Epidermal melanocyte (primary cell): Measurements from ENCODE around the gene PDCD6IP.
"Not testable (repeated sequence)": the region's sequence is repeated elsewhere in the genome, so short reads cannot be mapped to it uniquely, and the experiment has no call there.

Experiments used
- DNase-seq: peaks from one replicate; pipeline ENCODE4 v3.0.0; 2011; ENCODE audit warnings: low spot score; ENCODE audit not compliant: insufficient read length

Gene PDCD6IP

DNA sequence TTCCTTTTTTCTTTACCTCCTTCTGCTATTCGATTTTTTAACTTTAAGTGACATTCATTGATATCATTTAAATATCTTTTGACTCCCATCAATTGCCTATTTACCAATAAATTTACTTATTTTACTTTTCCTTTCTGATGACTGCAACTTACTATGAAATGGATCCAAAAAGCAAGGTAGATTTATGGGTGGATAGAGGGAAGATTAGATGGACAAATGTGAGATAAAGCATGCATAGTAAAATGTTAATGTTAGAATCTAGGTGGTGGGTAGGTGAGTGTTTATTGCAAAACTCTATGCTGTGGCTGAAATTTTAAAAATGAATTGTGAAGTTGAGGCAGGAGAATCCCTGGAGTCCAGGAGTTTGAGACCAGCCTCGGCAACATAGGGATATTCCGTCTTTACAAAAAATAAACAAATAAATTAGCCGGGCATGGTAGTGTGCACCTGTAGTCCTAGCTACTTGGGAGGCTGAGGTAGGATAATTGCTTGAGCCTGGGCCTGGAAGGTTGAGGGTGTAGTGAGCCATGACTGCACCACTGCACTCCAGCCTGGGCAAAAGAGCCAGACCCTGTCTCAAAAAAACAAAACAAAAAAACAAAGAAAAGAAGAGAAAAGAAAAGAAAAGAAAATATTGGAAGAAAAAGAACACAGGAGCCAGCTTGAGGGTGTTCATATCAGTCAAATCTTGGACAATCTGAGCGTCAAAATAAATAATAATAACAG, 6.1 kb upstream of the PDCD6IP start:
- DNase-seq: no peak

GRCh38 chr3:33795131-33795530, 3.3 kb upstream of the PDCD6IP start:
- DNase-seq: no peak

DNA sequence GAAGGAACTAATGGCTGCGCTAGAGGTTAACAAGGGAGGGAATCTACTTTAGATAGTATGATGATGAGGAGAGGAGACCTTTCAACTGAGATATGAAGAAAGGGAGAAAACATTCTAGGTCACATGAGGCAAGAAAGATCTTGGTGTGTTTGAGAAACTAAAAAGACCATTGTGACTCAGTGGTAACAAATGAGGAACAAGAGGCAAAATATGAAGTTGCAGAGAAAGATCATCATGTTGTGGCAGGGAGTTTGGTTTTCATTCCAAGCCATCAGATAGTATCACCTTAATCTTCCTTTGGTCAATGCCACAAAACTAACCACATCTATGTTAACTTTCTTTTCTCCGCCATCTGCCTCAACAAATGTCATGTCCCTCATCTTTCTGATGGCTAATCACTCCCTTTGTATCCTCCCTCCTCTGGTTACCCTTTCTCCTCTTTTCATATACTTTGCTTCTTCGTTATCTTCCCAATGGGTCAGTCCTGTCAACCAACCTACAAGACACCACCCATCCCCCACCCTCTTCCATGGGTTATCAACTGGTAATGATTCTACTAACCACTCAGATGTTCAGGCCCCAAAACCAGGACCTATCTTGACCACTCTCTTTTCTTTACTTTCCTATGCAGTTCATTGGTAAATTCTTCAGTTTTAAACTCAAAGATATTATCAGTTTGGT, 2.4 kb upstream of the PDCD6IP start:
- no peak for DNase-seq

DNA sequence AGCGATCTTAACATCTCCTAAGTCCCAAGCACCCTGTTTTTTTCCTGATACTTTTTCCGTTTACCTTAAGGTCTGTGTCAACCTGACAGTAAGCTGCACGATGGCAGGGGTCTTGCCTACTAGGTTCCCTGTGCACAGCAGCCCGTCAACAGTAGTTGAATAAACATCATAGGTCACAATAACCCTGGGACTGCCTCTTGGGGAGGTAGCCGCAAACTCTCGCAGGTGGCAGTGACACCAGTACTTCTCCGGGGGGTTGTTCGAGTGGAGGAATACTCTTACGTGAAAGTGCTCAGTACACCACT, 365 bp upstream of the PDCD6IP start:
- no peak for DNase-seq

DNA sequence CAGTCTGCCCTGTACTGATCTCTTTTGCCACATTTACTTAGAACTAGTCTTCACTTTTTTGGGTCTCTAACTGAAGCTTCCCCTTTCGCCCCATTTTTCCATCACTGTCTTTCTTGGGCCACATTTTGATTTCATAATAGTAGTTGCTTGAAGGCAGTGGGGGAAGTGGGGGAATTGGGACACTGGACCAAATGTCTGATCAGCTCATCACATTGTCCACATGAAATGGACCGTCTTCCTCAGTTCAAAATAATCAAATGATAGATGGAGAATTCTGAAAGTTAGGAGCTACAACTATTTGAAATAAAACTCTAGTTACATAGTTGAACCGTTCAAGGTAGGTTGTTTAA, 747 bp downstream of the PDCD6IP start:
- DNase-seq: no peak

DNA sequence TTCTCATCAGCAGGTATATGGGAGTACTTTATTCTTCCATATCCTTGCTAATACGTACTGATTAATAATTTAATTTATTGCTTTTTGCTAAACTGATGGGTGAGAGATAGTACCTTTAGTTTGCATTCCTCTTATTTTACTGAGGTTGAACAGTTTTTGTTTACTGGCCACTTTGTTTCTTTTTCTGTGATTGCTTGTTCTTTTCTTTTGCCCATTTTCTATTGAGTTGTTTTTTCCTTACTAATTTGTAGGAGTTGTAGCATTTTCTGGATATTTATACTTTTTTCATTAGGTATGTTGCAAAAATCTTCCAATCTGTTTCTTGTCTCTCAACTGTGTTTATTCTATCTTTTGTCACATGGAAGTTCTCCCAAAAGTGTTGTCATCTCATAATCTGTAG, 4.8 kb downstream of the PDCD6IP start:
- DNase-seq: no peak

DNA sequence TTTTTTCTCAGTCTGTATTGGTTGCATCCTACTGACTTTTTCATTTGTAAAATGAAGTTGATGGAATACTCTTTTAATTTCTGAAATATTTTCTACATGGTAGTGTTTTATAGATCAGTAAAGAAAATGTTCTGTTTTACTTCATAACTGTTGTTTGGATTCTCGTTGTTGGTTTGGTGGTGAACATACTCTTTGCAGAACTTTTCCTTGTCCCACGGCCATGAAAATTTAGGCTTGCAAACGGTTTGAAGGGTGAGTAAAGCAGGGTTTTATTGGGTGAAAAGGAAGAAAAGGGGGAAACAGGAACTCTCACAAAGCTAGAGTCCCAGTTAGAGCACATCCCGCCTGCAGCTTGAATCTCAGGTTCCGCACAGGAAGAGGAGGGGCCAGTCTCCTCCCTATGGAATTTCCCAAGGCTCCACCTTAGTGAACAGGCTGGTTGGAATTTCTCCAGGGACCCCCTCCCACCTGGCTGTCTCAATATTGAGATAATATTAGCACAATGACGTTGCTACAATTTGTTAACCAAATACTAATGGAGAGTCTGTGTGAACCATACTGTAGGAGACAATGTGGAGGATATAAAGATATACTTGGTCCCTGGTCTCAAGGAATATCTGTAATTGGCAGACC, 5.6 kb downstream of the PDCD6IP start:
- DNase-seq: no peak

DNA sequence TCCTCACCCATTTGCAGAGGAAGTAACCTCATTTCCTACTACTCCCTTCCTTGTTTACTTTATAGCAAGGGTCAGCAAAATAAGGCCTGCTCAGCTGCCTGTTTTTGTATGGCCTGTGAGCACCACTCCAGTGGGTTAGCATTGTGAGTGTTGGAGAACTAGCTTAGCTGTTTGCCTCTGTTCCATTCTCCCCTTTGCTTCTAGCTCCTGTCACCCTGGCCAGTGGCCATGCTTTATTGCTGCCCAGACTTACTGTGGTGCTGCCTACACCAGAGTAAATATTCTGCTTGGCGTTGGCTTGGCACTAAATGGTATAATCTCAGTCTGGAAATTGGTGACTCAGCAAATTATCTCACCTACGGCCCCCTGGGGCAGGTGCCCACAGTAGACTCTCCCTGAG, 8.8 kb downstream of the PDCD6IP start:
- no peak for DNase-seq

- DNase-seq: no peak
Measured at GRCh38 chr3:33808559-33808958, 10.1 kb downstream of the PDCD6IP start.

DNA sequence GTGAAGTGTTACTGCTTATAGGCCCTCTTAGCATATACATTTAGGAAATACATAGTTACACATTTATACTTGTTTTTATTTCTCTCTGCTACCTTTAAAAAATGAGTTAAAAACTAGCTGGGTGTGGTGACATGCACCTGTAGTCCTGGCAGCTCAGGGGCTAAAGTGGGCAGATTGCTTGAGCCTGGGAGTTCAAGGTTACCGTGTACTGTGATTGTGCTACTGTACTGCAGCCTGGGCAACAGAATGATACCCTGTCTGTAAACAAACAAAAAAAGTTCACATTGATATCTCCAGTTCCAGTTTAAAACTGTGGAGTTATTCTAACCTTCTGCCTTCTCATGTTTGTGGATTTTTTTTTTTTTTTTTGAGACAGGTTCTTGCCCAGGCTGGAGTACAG, 12.1 kb downstream of the PDCD6IP start:
- no peak for DNase-seq

- DNase-seq: no peak
Measured at GRCh38 chr3:33821989-33822388, 23.6 kb downstream of the PDCD6IP start.

- no peak for DNase-seq
Measured at GRCh38 chr3:33823821-33824220, 25.4 kb downstream of the PDCD6IP start.

- no peak for DNase-seq
Measured at GRCh38 chr3:33825111-33825510, 26.7 kb downstream of the PDCD6IP start.

- no peak for DNase-seq
Measured at GRCh38 chr3:33826206-33826605, 27.8 kb downstream of the PDCD6IP start.

- no peak for DNase-seq
Measured at GRCh38 chr3:33826688-33827087, 28.3 kb downstream of the PDCD6IP start.

DNA sequence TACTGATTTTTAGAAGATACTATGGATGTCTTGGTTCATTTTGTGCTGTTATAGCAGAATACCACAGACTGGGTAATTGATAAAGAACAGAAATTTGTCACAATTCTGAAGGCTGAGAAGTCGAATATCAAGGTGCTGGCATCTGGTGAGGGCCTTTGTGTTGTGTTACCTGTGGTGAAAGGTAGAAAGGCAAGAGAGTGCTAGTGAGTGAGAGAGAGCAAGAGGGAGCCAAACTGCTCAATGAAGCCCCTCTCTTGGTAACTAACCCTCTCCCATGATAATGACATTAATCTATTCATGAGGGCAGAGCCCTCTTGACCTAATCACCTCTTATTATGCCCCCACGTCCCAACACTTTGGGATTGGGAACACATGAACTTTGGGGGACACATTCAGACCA, 31.3 kb downstream of the PDCD6IP start:
- no peak for DNase-seq

DNA sequence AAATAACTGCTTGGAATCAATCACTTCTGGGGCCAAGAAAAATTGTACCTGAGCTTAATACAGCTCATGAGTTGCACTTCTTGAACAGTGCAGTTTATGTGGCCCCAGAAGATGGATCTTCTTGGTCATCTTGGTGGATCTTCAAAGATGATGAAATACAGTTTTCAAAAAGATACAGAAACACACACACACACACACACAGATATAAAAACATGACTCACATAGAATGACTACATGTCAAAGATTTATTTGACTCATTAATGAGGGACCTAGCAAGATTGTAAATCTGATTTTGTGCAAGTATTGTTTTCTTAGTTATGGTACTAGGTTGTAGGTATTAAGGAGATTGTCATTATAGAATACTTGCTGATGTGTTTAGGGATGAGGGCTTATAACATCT, 32.6 kb downstream of the PDCD6IP start:
- no peak for DNase-seq

DNA sequence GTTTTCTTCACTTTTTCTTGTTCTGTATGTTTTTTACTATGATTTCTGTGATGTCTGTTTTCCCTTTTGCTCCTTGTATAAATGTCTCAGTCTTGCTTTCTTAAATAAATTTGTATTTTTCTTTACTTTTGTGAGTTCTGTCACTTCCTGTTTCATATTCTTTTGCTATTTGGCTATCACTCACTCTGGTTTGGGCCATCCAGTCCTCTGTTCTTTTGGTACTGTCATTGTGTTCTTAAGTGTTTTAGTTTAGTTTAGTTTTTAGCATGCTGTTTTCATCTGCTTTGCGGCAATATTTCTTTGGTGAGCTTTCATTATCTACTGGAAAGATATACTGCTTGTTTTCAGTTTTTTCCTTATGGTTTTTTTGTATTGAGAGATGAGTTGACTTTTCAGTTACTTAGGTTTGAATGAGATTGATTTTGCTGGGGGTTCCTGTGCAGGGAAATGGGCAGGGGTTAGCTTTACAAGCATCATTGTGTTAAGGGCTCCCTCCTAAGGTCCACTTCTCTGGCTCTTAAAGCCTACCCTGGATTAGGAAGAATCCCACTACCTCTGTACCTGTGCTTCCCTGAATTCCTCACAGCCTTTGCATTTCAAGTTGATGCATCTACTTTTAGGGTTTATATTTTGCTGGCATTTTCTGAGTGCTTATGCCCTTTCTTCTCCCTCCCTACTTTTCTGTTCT, 35.1 kb downstream of the PDCD6IP start:
- no peak for DNase-seq

DNA sequence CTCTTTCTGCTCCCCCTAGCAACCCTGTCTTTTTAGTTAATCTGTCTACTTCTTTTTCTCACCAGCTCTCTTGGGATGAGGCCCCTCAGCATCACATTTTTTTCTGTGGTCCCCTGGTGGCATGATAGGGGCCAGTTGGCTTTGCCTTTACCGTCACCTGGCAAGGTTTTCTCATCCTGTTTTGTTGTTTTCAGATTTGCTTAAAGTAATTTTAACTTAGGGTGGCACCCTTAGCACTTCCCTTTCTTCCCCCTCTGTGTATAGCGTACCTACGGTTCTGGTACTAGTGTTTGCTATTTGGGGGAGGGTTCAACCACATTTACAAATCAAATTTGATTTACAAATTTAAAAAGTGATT, 35.6 kb downstream of the PDCD6IP start:
- DNase-seq: no peak

- not testable (repeated sequence) for DNase-seq
Measured at GRCh38 chr3:33837182-33837581, 38.8 kb downstream of the PDCD6IP start.

GRCh38 chr3:33839283-33839682, 40.9 kb downstream of the PDCD6IP start:
- DNase-seq: no peak

DNA sequence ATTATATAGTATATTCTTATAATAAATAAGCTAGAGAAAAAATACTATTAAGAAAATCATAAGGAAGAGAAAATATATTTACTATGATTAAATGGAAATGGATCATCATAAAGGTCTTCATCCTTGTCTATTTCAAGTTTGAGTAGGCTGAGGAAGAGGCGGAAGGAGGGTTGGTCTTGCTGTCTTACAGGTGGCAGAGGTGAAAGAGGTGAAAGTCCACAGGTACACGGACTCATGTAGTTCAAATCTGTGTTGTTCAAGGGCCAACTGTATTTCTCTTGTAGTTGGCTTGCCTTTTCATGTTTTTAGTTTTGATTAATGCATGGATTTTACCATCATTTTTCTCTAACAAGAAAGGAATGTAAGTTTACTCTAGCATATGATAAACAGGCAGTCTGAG, 41.7 kb downstream of the PDCD6IP start:
- DNase-seq: no peak
